Ishikawa (cell line): ENCODE results near the gene SIDT2.

Source experiments
- CEBPB ChIP-seq: IDR thresholded peaks from 2 replicates; pipeline ENCODE4 v1.6.1; 2012
- CREB1 ChIP-seq: IDR thresholded peaks from 2 replicates; pipeline ENCODE4 v1.6.1; 2012; ENCODE audit warnings: low read depth
- EGR1 ChIP-seq: IDR thresholded peaks from 2 replicates; pipeline ENCODE4 v1.6.1; 2012
- EP300 ChIP-seq: IDR thresholded peaks from 2 replicates; pipeline ENCODE4 v1.6.1; 2012; ENCODE audit warnings: borderline replicate concordance
- FOXM1 ChIP-seq: IDR thresholded peaks from 2 replicates; pipeline ENCODE4 v1.6.1; 2012; ENCODE audit warnings: low read depth, borderline replicate concordance
- MAX ChIP-seq: IDR thresholded peaks from 2 replicates; pipeline ENCODE4 v1.6.1; 2012
- NFIC ChIP-seq: IDR thresholded peaks from 2 replicates; pipeline ENCODE4 v1.6.1; 2012
- RAD21 ChIP-seq: IDR thresholded peaks from 2 replicates; pipeline ENCODE4 v1.6.1; 2012; ENCODE audit warnings: low read depth
- REST ChIP-seq: IDR thresholded peaks from 2 replicates; pipeline ENCODE4 v1.6.1; 2012; ENCODE audit warnings: low read depth, mild to moderate bottlenecking
- TAF1 ChIP-seq: IDR thresholded peaks from 2 replicates; pipeline ENCODE4 v1.6.1; 2012; ENCODE audit warnings: low read depth, mild to moderate bottlenecking
- TCF12 ChIP-seq: IDR thresholded peaks from 2 replicates; pipeline ENCODE4 v1.6.1; 2012; ENCODE audit warnings: low read depth
- TEAD4 ChIP-seq: IDR thresholded peaks from 2 replicates; pipeline ENCODE4 v1.6.1; 2012
- USF1 ChIP-seq: IDR thresholded peaks from 2 replicates; pipeline ENCODE4 v1.6.1; 2012
- YY1 ChIP-seq: IDR thresholded peaks from 2 replicates; pipeline ENCODE4 v1.6.1; 2012; ENCODE audit warnings: low read depth
- ZBTB7A ChIP-seq: IDR thresholded peaks from 2 replicates; pipeline ENCODE4 v1.6.1; 2012; ENCODE audit warnings: low read depth

Gene SIDT2

GRCh38 chr11:117229931-117230285 lies 51.4 kb downstream of the SIDT2 start:
- no peak for TF ChIP-seq NFIC
- no peak for TF ChIP-seq RAD21
- no peak for TF ChIP-seq EP300
- no peak for TF ChIP-seq MAX
- TF ChIP-seq CREB1: no peak
- no peak for TF ChIP-seq FOXM1
- no peak for TF ChIP-seq REST
- TF ChIP-seq TAF1: no peak
- no peak for TF ChIP-seq YY1
- TF ChIP-seq ZBTB7A: no peak
- no peak for TF ChIP-seq EGR1
- TF ChIP-seq TEAD4: no peak
- no peak for TF ChIP-seq USF1
- no peak for TF ChIP-seq TCF12
- no peak for TF ChIP-seq CEBPB

- TF ChIP-seq USF1: no peak
- TF ChIP-seq EGR1: no peak
- TF ChIP-seq EP300: no peak
- no peak for TF ChIP-seq YY1
- no peak for TF ChIP-seq TEAD4
- TF ChIP-seq FOXM1: no peak
- TF ChIP-seq CREB1: no peak
- TF ChIP-seq TAF1: no peak
- TF ChIP-seq MAX: no peak
- TF ChIP-seq CEBPB: no peak
- TF ChIP-seq REST: no peak
- no peak for TF ChIP-seq NFIC
- no peak for TF ChIP-seq RAD21
- TF ChIP-seq TCF12: no peak
- no peak for TF ChIP-seq ZBTB7A
Measured at GRCh38 chr11:117230286-117230961, 51.9 kb downstream of the SIDT2 start.

GRCh38 chr11:117230999-117231841 lies 52.7 kb downstream of the SIDT2 start:
- no peak for TF ChIP-seq ZBTB7A
- no peak for TF ChIP-seq CREB1
- no peak for TF ChIP-seq FOXM1
- no peak for TF ChIP-seq RAD21
- TF ChIP-seq MAX: no peak
- no peak for TF ChIP-seq EGR1
- TF ChIP-seq REST: no peak
- no peak for TF ChIP-seq TAF1
- no peak for TF ChIP-seq YY1
- TF ChIP-seq TEAD4: no peak
- TF ChIP-seq TCF12: no peak
- no peak for TF ChIP-seq USF1
- TF ChIP-seq CEBPB: no peak
- TF ChIP-seq EP300: no peak
- no peak for TF ChIP-seq NFIC
